ENCODE results near the gene GRM8.

GRCh38 chr7:126441745-126442144 lies 811.0 kb downstream of the GRM8 start:
- TF ChIP-seq CTCF (IDR thresholded peaks at IDR 0.05; ENCODE audit: low read depth, low read length, poor library complexity, severe bottlenecking) (no peak), EZH2phosphoT487 (IDR thresholded peaks at IDR 0.05; ENCODE audit: borderline replicate concordance, low read length) (no peak)
